SIG-M5 treated with dmso at 0.1 percent for 504 hours (cell line): ENCODE measurements around the gene SNTG2.

Source experiments
- DNase-seq: peaks from one replicate; lab custom pipeline; 2025; ENCODE audit not compliant: unreplicated experiment; lab: John Stamatoyannopoulos, UW

SNTG2 gene

DNA sequence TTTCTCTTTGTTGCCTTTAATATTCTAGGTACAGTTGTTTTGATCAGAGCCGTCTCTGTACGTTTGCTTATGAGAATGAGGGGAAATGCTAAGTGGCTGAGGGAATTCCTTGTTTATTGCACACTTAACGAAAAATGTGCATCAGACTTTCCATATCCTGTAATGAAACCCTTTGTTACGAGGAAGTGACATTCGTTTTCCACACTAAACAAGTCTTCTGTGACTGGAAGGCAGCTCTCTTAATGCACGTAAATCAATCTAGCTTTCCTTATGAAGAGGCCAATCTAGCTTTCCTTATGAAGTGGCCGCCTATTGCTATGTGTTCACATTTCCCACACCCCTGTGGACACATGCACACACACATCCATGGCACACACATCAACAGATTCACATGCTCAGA lies 186.2 kb downstream of the SNTG2 start:
- DNase-seq, result no peak

DNA sequence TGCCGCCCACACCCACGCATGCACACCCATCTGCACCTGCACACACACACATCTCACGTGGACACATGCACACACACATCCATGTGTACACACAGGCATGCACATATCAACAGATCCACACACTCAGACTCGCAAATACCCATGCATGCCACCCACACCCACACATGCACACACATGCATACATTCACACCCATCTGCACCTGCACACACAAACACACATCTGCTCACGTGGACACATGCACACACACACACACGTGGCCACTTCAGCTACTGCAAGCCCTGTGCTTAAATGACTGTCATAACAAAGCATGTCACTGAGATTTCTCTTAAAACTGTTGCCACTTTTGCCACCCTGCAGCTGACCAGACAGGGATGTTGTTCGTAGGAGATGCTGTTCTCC lies 186.6 kb downstream of the SNTG2 start:
- no peak for DNase-seq

DNA sequence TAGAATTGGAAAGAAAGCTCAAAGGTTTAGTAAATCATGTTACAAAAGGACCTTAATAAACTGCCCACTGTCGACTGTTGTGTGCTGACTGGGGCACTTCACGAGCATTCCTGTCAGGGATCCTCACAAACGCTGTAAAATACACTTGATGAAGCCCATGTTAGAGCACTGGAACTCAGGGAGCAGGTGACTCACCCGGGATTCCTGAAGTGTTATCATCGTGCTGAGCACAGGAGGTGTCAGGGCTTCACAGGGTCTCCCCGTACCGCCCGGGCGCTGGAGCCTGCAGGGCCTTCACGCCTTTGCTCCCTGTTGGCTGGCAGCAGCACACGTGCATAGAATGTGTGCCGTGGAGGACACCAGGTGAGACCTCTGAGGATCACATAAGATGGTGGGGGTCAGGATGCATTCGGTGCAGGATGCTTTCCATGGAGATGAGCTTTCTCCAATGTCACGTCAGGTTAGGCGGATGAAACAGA lies 187.3 kb downstream of the SNTG2 start:
- DNase-seq, result no peak

DNA sequence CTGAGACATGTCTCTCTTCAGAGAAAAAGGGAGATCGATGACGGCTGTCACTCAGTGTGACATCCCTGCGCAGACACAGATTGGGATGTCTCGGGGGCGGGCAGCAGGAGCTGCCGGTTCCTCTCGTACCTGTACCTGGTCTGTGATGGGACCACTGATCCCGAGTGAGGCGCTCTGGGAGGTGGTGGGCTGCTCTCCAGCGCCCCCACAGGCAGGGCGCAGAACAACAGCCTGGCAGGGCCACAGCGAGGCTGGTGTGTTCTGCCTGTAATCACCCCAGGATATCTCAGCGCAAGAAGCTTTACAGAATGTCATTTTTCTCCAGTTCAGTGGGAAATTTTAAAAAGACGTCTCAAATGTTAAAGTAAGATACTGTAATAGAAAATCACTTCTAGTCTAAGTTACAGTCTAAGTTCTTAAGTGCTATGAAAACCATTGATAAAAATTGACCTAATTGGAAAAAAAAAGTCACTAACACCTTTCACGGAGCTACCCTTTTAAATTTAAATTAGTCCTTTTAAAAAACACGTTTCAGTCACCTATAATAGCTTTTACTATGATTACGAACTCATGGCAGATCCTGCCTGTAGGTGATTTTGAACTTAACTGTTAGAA lies 189.8 kb downstream of the SNTG2 start:
- no peak for DNase-seq

DNA sequence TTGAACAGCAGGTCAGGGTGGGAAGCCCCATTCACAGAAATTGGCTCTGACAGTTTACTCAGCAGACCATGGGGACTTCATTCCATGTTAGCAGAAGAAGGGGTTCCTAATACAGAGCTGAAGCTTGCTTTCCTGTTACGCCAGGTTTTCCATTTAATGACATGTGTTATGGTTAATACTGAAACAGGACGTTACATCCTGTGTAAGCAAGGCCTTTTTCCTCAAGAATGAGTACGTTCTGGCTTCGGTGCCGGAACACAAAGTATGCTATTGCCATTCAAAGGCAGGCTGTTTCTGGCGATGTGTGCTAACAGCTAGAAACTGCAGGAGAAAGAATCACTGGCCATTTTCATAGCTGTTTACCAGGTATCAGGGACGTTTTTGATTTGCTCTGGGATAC lies 190.4 kb downstream of the SNTG2 start:
- no peak for DNase-seq

DNA sequence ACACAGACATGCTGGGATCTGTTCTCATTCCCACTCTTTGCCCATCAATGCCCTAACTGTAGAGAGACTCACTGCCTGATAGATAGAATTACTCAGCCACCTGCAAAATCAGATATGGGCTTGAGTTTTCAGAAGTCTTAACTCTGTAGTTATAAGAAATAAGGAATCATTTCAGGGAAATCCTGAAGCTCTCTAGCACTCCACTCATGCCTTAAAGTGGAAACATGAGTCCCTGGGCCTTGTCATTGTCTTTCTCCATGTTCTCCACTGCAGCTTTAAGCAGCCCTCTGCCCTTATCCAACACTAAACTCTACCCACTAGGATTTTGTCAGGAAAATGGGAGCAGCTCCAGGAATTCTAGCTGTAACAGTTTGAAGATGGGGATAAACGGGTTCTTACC lies 192.5 kb downstream of the SNTG2 start:
- DNase-seq, result no peak

DNA sequence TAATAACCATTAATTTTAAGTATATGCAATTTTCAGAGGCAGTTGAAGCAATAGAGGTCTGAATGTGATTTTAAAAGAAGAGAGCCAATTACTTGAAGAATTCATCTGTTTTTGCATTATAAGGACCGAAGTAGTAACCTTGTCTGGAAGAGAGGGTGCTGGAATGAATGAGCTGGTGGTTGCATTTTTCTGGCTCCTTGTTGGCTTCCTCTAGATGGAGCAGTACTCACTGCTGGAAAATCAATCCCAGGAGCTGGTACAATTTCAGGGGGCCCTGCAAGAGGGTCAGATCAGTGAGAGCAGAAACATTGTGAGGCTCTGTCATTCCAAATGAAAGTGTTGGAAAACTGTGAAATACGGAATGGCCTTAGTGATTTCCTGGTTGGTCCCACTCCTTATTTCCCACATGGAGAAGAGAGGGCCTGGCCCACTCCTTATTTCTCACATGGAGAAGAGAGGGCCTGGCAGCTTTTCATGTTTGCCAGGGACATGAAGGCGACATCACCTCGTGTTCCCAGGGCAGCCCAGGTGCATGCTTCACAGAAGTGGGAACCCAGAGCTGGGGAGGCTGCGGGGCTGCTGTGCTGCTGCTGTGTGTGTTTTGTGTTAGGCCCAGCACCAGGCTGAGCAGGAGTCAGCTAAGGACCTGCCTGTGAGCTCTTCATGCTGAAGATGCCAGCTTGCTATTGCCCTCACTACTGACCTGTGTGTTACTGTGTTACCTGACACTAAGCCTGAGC lies 197.4 kb downstream of the SNTG2 start:
- DNase-seq, result no peak

DNA sequence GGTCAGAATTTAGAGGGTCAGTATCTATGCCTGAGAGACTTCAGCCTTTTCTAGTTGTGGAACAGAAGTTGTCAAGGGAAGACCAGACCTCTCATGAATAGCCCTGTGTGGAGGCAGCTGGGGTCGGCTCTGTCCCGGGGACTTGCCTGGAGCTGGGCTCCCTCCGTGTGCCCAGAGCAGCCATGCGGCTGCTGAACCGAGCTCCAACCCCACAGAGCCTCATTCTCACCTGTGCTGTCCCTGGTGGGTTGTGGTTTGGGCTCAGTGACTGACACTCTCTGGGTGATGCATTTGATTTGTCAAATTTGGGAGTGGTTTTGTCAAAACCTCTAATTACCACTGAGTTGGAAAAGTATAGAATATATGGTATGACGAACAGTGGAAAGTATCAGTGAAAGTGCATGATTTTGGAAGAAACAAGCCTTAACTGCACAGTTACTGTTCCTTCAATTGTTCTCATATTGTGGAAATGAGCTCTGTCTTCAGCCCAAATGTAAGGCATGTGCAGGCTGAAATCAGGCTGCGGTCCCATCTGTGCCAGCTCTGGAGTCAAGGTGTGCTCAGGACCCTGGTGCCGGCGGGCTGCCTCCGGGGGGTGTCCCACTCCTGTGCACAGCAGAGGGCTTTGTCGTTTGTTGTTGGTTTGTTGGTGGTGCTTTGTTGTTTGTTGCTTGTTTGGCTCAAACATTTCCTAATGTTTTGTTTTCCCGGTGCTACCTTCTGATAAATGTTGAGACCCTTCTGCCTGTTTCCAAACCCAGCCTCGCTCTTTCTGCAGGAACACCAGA lies 200.3 kb downstream of the SNTG2 start:
- no peak for DNase-seq

DNA sequence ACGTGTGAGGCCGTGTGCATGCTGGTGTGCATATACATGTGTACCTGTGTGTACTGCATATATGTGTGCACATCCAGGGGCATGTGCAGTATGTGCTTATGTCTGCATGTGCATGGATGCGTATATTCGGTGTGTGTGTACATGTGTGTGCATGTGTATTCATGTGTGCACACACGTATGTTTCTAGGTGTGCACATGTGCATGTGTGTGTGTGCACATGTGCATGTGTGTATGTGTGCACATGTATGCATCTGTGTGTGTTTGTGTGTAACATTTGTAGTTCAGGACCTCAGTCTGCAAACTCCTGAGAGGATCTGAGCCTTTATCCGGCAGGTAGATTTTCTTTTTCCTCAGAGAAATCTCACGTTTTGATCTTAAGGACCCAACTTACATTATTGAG lies 201.7 kb downstream of the SNTG2 start:
- DNase-seq, result no peak

DNA sequence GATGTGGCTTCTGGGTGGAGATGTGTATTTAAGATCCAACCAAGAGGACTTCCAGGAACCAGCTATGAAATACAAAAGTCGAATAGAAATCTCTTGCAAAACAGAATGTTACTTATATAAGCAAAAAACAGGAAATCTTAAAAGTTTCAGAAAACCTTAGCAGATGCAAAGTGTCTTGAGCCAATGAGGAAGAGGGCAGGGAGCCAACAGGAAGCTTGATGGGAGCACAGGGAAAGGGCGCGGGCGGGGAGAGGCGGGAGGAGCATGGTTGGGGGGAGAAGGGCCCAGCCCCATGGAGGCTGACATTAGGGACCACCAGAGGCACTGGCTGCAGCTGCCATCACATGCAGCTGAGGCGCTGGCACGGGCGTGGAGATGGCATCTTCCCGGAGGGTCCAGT lies 203.3 kb downstream of the SNTG2 start:
- no peak for DNase-seq

DNA sequence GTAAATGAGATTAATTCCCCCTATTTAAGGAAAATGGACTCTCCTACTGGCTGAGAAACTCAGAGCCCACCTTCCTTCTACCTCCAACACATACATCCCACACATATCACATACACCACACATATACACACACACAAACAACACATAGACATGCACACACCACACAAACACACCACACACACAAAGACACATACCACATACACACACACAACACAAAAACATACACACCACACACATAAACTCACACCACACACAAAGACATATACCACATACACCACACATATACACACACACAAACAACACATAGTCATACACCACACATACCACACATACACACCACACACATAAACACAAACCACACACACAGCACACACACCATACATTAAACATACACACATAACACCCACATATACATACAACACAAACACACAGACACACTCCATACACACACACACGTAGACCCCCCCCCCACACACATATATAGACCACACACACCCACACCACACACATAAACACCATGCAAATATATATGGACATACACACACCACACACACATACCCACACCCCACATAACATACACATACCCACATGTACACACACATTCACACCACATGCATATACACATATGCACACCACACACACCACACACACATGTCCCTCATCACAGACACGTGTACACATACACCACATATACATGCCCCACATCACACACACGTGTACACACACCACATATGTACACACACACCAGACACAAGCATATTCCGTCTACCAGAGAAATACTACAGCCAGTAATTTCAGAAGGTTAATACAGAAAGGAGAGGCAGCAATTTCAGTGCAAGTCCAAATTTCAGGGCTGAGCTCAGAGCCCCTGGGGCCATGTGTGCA lies 204.3 kb downstream of the SNTG2 start:
- no peak for DNase-seq

DNA sequence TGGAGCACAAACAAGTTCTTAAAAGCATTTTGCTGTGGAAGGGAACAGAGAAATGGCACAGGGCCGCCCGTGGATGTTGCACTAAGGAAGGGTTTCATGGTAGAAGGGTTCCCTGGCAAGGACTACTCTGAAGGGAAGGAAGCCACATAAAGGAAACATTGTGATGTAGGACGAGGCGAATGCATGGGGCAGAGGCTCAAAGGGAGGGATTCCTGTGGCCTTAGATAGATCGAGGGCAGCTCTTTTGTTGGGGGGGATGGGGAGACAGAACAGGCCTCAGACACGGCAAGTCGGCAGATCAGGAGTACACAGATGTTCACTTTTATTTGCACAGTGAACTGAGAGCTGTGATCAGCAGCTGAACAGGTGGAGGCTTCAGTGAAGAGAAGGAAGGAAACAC lies 205.4 kb downstream of the SNTG2 start:
- no peak for DNase-seq

DNA sequence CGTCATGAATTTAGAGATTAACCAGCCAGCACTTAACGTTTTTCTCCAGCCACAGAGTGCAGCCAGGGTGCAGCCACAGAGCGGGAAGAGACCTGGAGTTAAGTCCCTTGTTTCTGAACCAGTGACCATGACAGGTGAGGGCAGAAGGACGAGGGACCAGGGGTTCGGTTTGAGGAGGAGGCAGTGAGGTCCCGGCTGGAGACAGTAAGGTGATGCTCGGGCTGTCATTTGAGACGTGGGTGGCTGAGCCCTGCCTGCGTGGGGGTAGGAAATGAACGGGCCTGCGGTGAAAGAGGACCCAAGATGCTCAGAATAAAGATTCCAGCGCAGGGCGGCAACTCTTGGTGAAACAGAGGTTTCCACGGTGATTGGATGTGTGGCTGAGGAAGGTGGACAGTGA lies 205.9 kb downstream of the SNTG2 start:
- no peak for DNase-seq

DNA sequence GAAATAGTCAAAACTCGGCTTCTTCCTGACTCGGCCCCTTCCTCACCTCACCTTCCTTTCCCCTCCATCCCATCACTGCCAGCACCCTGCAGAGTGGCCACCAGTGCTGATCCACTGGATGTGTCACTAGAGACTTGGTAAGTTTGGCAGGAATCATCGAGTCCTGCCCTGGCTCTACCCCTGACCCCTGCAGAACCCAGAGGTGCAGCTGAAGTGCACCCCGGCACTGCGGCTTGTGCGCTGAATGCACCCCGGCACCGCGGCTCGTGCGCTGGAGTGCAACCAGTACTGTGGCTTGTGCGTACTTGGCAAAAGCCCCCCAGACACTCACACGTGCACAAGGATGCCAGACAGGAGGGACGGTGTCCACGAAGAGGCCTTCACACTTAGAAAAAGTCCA lies 206.5 kb downstream of the SNTG2 start:
- DNase-seq, result no peak

DNA sequence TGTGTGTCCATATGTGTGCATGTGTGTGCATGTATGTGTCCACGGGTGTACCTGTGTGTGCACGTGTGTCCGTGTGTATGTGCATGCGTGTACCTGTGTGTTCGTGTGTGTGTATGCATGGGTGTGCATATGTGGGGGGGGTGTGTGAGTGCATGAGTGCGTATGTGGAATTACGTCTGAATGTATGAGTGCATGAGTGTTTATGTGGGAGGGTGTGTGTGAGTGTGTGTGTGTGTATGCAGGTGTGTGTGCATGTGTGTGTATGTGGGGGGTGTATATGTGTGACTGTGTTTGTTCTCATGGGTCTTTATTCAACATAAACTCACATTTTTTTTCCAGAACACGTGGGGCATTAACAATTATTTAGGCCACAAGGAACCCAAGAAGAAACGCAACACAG lies 208.4 kb downstream of the SNTG2 start:
- no peak for DNase-seq

DNA sequence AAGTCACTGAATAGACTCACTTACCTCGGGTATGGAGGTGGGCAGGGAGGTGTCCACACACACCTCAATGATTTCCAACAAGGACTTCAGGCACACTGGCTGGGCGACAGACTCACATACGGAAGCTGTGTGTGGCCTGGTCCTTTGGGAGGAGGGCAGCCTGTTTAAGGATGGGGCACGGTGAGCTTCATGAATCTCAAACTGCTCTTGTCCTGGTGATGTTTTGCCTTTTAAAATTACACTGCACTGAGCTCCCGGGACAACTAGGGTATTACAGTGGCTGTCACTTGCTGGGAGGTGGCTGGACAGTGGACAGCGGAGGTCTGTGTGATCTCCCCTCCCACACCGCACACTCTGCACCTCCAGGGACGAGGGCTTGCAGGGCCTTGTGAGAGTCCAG lies 211.6 kb downstream of the SNTG2 start:
- no peak for DNase-seq

DNA sequence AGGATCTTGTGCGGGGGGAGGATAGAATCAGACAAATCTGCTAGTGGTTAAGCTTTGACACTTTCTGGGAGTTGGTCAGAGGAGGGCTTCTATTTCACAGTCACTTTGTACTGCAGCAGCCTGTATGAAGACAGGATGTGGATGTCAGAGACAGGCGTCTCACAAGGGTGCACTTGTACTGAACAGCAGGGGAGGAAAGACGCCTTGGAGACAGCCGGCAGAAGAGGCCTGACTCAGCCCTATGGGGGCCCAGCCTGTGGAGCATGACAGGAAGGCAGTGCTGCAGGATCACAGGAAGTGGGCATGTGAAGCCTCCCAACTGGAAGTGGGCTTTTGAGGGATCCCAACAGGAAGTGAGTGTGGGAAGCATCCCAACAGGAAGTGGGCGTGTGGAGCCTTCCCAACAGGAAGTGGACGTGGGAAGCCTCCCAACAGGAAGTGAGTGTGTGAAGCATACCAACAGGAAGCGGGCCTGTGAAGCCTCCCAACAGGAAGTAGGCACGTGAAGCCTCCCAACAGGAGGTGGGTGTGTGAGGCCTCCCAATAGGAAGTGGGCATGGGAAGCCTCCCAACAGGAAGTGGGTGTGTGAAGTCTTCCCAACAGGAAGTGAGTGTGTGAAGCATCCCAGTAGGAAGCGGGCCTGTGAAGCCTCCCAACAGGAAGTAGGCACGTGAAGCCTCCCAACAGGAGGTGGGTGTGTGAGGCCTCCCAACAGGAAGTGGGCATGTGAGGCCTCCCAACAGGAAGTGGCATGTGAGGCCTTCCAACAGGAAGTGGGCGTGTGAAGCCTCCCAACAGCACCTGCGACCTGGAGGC lies 212.3 kb downstream of the SNTG2 start:
- DNase-seq, result no peak

DNA sequence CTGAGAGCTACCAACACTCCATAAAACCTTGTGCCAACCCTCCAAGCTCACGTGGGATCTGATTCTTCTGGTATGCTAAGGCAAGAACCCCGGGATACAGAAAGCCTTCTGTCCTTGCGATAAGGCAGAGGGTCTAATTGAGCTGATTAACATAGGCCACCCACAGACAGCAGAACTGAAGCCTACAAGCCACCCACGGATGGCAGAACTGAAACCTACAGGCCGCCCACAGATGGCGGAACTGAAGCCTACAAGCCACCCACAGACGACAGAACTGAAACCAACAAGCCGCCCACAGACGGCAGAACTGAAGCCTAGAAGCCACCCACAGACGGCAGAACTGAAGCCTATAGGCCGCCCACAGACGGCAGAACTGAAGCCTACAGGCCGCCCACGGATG lies 216.3 kb downstream of the SNTG2 start:
- DNase-seq, result no peak

DNA sequence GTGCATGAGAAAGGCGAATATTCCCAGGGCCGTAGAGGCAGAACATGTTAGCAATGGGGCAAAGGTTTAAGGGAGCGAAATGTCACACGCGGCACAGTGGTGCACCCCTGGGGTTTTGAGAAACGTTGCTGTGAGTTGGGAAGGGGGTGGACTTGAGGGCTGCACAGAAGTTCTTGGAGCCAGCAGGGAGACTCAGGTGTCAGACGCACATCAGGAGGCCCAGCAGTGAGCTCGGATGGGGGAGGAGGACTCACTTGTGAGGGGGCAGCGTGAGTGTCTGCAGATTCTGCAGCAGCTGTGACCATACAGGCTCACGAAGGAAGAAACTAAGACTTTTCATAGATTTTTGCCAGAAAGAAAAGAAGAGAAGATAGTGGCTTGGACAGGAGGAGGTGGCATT lies 218.2 kb downstream of the SNTG2 start:
- no peak for DNase-seq

DNA sequence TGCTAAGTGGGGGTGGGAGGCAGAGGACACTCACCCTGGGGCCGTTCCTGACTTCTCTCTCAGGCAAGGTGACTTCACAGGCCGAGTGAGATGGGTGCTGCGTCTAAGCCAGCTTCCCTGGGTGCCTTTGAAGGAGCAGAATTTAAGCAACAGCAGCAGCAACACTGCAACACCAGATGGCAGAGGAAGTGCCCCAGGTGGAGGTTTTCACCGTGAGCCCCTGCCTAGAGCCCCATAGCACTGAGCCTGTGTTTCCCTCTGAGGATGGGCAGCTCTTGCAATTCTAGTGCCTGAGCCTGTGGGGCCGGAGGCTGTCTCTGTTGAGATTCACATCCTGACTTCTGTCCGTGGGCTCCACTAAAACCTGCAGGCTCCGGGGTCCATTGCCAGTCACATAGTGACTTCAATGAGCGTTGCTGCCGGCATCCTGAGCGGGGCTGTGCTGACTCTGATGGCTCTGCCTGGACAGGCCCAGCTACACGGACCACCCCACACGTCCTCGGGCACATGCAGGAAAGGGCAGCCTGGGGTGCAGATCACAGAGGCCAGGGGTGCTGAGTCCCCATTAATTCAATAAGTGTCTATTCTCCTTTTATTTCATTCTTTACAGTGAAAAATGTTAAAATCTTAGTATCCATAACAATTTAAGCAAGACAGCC lies 218.8 kb downstream of the SNTG2 start:
- no peak for DNase-seq
